ENCODE data around the gene EXOC8. TPM values are rescaled to one million over a fixed set of nuclear protein-coding genes. Genes with fewer than 3 reads are reported as not detected.
A peak's percentile ranks its signal among the peaks of the same experiment; 100 is the strongest.

EXOC8 gene
- total RNA-seq, 4 donors from 2014 or later: 25.4 to 50.9 (median 38.2) TPM

- no peak overlapping the region for H3K4me3 ChIP-seq
- DNase-seq: no peak
- no peaks in the 10 kb centered on the region for H3K27me3 ChIP-seq
- H3K9me3 ChIP-seq: no peaks in the 10 kb centered on the region
- peaks cover 20 to 39% of the 10 kb centered on the region in 2 donors for H3K4me1 ChIP-seq
- H3K27ac ChIP-seq: peak overlapping the region; percentile 19 to 84 (median 52)
- no peak for ATAC-seq
- in situ Hi-C loops (cut with MboI; ENCODE audit: low sequenced_read_pairs in 4 of 4): loop anchor here in 2 of 4 donors (5.0 to 10.0 kb wide), 2 partner anchors 51 to 224 kb away; no protein-coding TSS in a partner anchor
- intact Hi-C loops (cut with DNase I; ENCODE audit: low total_unique reads): no loop called here
- TF ChIP-seq POLR2A (IDR thresholded peaks at IDR 0.05) (no peak), CTCF (IDR thresholded peaks at IDR 0.05 in 4 of 5, conservative IDR thresholded peaks at IDR 0.05 in 1 of 5) (no peak)
- peaks cover 0 to 67% of the 10 kb centered on the region in 2 donors for H3K36me3 ChIP-seq
These were observed 26.0 kb upstream of the EXOC8 start for GRCh38 chr1:231363624-231364023.

- DNase-seq (no peak), ATAC-seq (no peak)
- H3K4me3 ChIP-seq: no peak overlapping the region
- H3K9me3 ChIP-seq: no peaks in the 10 kb centered on the region
- no peak for TF ChIP-seq CTCF (IDR thresholded peaks at IDR 0.05 in 4 of 5, conservative IDR thresholded peaks at IDR 0.05 in 1 of 5)
- no peak for TF ChIP-seq POLR2A (IDR thresholded peaks at IDR 0.05)
- intact Hi-C loops (cut with DNase I; ENCODE audit: low total_unique reads): no loop called here
- in situ Hi-C loops (cut with MboI; ENCODE audit: low sequenced_read_pairs in 4 of 4): loop anchor here in 2 of 4 donors (5.0 to 10.0 kb wide), 2 partner anchors 52 to 225 kb away; no protein-coding TSS in a partner anchor
- H3K4me1 ChIP-seq: peaks cover 31 to 50% of the 10 kb centered on the region in 2 donors
- H3K36me3 ChIP-seq: peaks cover 0 to 54% of the 10 kb centered on the region in 2 donors
- peak overlapping the region; percentile 76 to 87 (median 82) for H3K27ac ChIP-seq
- no peaks in the 10 kb centered on the region for H3K27me3 ChIP-seq
These were observed 24.7 kb upstream of the EXOC8 start for GRCh38 chr1:231362325-231362724.

- peak; percentile 88 to 92 for ATAC-seq
- peak overlapping the region; percentile 76 to 87 (median 82) for H3K27ac ChIP-seq
- peaks cover 0 to 22% of the 10 kb centered on the region in 2 donors for H3K36me3 ChIP-seq
- intact Hi-C loops (cut with DNase I; ENCODE audit: low total_unique reads) (loop anchor here (1.0 to 2.0 kb wide), 4 partner anchors 23 to 170 kb away; partner anchors contain the start of gene TSNAX), in situ Hi-C loops (cut with MboI; ENCODE audit: low sequenced_read_pairs in 4 of 4) (loop anchor here in 2 of 4 donors (5.0 to 10.0 kb wide), 2 partner anchors 238 to 246 kb away; no protein-coding TSS in a partner anchor)
- peaks cover 32 to 45% of the 10 kb centered on the region in 2 donors for H3K4me1 ChIP-seq
- H3K4me3 ChIP-seq: no peak overlapping the region
- TF ChIP-seq POLR2A (IDR thresholded peaks at IDR 0.05) (peak; percentile 44 to 55), CTCF (IDR thresholded peaks at IDR 0.05 in 4 of 5, conservative IDR thresholded peaks at IDR 0.05 in 1 of 5) (no peak)
- no peaks in the 10 kb centered on the region for H3K27me3 ChIP-seq
- peak; percentile 85 to 87 for DNase-seq
- H3K9me3 ChIP-seq: no peaks in the 10 kb centered on the region
These were observed 21.5 kb upstream of the EXOC8 start for GRCh38 chr1:231359113-231359512.

GRCh38 chr1:231357831-231358354 is 20.2 kb upstream of the EXOC8 start:
- peak overlapping the region; percentile 76 to 87 (median 82) for H3K27ac ChIP-seq
- H3K4me3 ChIP-seq: peak overlapping the region in 1 of 4 donors; percentile 10
- ATAC-seq (peak; percentile 75 to 78), DNase-seq (peak; percentile 63 to 68)
- H3K4me1 ChIP-seq: peaks cover 28 to 34% of the 10 kb centered on the region in 2 donors
- H3K36me3 ChIP-seq: peaks cover 0 to 18% of the 10 kb centered on the region in 2 donors
- intact Hi-C loops (cut with DNase I; ENCODE audit: low total_unique reads): loop anchor here (1.0 to 2.0 kb wide), 5 partner anchors 53 to 245 kb away; partner anchors contain the start of gene TSNAX
- no peaks in the 10 kb centered on the region for H3K9me3 ChIP-seq
- in situ Hi-C loops (cut with MboI; ENCODE audit: low sequenced_read_pairs in 4 of 4): loop anchor here in 2 of 4 donors (5.0 to 10.0 kb wide), 2 partner anchors 239 to 247 kb away; no protein-coding TSS in a partner anchor
- TF ChIP-seq CTCF (IDR thresholded peaks at IDR 0.05 in 4 of 5, conservative IDR thresholded peaks at IDR 0.05 in 1 of 5) (peak; percentile 75 to 85 (median 81)), POLR2A (IDR thresholded peaks at IDR 0.05) (peak in 1 of 2 donors; percentile 43)
- H3K27me3 ChIP-seq: no peaks in the 10 kb centered on the region

Measured in gastrocnemius medialis (tissue), 4 donors.